ENCODE data around the gene KCNMB4.

KCNMB4 gene

GRCh38 chr12:70321191-70321590, 44.9 kb upstream of the KCNMB4 start:
- Histone ChIP-seq H3K9me3 (ENCODE audit: insufficient read depth, low read depth, low read length) (no peaks in the 10 kb centered on the region), H3K4me3 (ENCODE audit: low read length, poor library complexity, severe bottlenecking) (no peak overlapping the region), H3F3A (ENCODE audit: low read depth) (no peaks in the 10 kb centered on the region), H3K4me2 (ENCODE audit: low read depth, low read length, poor library complexity, severe bottlenecking) (no peak overlapping the region), H3K9ac (ENCODE audit: low read depth, low read length, poor library complexity, severe bottlenecking) (no peak overlapping the region), H3K36me3 (ENCODE audit: insufficient read depth, low read length) (peaks cover 40% of the 10 kb centered on the region), H3K79me2 (ENCODE audit: insufficient read depth, low read length) (peaks cover 50% of the 10 kb centered on the region), H3K4me1 (ENCODE audit: insufficient read depth, low read length, poor library complexity, severe bottlenecking) (peaks cover 25% of the 10 kb centered on the region), H3K9me2 (replicated peaks; ENCODE audit: low read depth, low read length) (no peaks in the 10 kb centered on the region), H4K20me1 (ENCODE audit: insufficient read depth, low read length, poor library complexity, severe bottlenecking) (peaks cover 31% of the 10 kb centered on the region), H2AFZ (ENCODE audit: low read length) (no peak overlapping the region), H3K27me3 (ENCODE audit: insufficient read depth, low read length, poor library complexity, severe bottlenecking) (no peaks in the 10 kb centered on the region)
- no peak for TF ChIP-seq EZH2phosphoT487 (IDR thresholded peaks at IDR 0.05; ENCODE audit: borderline replicate concordance)
- TF ChIP-seq CTCF (conservative IDR thresholded peaks at IDR 0.05; ENCODE audit: low read length), result no peak

- no peak overlapping the region for H3K9ac ChIP-seq (ENCODE audit: low read depth, low read length, poor library complexity, severe bottlenecking)
- TF ChIP-seq CTCF (conservative IDR thresholded peaks at IDR 0.05; ENCODE audit: low read length), result no peak
- no peak for TF ChIP-seq EZH2phosphoT487 (IDR thresholded peaks at IDR 0.05; ENCODE audit: borderline replicate concordance)
- no peak overlapping the region for H2AFZ ChIP-seq (ENCODE audit: low read length)
Measured at GRCh38 chr12:70327541-70327940, 38.5 kb upstream of the KCNMB4 start.

GRCh38 chr12:70329728-70330127, 36.4 kb upstream of the KCNMB4 start:
- Histone ChIP-seq H3K9ac (ENCODE audit: low read depth, low read length, poor library complexity, severe bottlenecking) (no peak overlapping the region), H3K4me1 (ENCODE audit: insufficient read depth, low read length, poor library complexity, severe bottlenecking) (peaks cover 7% of the 10 kb centered on the region), H4K20me1 (ENCODE audit: insufficient read depth, low read length, poor library complexity, severe bottlenecking) (peaks cover 13% of the 10 kb centered on the region), H3K27me3 (ENCODE audit: insufficient read depth, low read length, poor library complexity, severe bottlenecking) (no peaks in the 10 kb centered on the region), H2AFZ (ENCODE audit: low read length) (no peak overlapping the region), H3K9me3 (ENCODE audit: insufficient read depth, low read depth, low read length) (no peaks in the 10 kb centered on the region), H3K36me3 (ENCODE audit: insufficient read depth, low read length) (peaks cover 26% of the 10 kb centered on the region), H3K79me2 (ENCODE audit: insufficient read depth, low read length) (peaks cover 7% of the 10 kb centered on the region), H3K4me3 (ENCODE audit: low read length, poor library complexity, severe bottlenecking) (no peak overlapping the region), H3K9me2 (replicated peaks; ENCODE audit: low read depth, low read length) (no peaks in the 10 kb centered on the region), H3F3A (ENCODE audit: low read depth) (no peaks in the 10 kb centered on the region), H3K4me2 (ENCODE audit: low read depth, low read length, poor library complexity, severe bottlenecking) (no peak overlapping the region)
- TF ChIP-seq EZH2phosphoT487 (IDR thresholded peaks at IDR 0.05; ENCODE audit: borderline replicate concordance), result no peak
- TF ChIP-seq CTCF (conservative IDR thresholded peaks at IDR 0.05; ENCODE audit: low read length), result no peak

More at GRCh38 chr12:70327541-70327940, 38.5 kb upstream of the KCNMB4 start:
- Histone ChIP-seq H3K36me3 (ENCODE audit: insufficient read depth, low read length) (peaks cover 40% of the 10 kb centered on the region; the same call in 1 of the 2 replicates), H3K9me2 (replicated peaks; ENCODE audit: low read depth, low read length) (no peaks in the 10 kb centered on the region), H3K4me2 (ENCODE audit: low read depth, low read length, poor library complexity, severe bottlenecking) (no peak overlapping the region), H3K79me2 (ENCODE audit: insufficient read depth, low read length) (peaks cover 11% of the 10 kb centered on the region), H3F3A (ENCODE audit: low read depth) (no peaks in the 10 kb centered on the region), H3K27me3 (ENCODE audit: insufficient read depth, low read length, poor library complexity, severe bottlenecking) (no peaks in the 10 kb centered on the region), H3K9me3 (ENCODE audit: insufficient read depth, low read depth, low read length) (no peaks in the 10 kb centered on the region), H4K20me1 (ENCODE audit: insufficient read depth, low read length, poor library complexity, severe bottlenecking) (peaks cover 6% of the 10 kb centered on the region), H3K4me1 (ENCODE audit: insufficient read depth, low read length, poor library complexity, severe bottlenecking) (no peaks in the 10 kb centered on the region), H3K4me3 (ENCODE audit: low read length, poor library complexity, severe bottlenecking) (no peak overlapping the region)

Measured in Loucy (cell line).